ENCODE data around the gene SPATA31C1.
A peak's percentile ranks its signal among the peaks of the same experiment; 100 is the strongest.
"Not testable (repeated sequence)": the region's sequence is repeated elsewhere in the genome, so short reads cannot be mapped to it uniquely, and the experiment has no call there.

SPATA31C1 gene

DNA sequence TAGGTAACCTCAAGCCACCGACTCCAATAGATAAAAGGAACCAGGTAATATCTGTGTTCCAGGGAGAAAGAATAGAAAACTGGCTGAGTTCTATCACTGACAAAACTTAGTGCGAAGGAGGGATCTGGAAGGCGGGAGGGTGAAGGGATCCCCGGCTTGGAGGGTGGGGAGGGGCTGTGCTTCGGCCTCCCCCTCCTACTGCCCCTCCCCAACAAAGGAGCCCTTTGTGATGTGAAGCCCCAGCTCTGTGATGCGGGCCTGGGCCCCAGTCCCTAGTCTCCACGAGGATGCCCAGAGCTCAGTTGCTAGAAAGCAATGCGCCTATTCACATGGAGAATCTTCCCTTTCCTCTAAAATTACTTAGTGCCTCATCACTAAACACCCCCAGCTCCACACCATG is at the start of gene SPATA31C1:
SPATA31C1 (plus strand) TSS at position 301 of the 400 bp plus-strand sequence.
- H3K4me1 Mint-ChIP-seq (ENCODE audit: low read depth); H3K27ac Mint-ChIP-seq; H3K36me3 Mint-ChIP-seq (ENCODE audit: low read depth); H3K9me3 Mint-ChIP-seq; H3K4me3 Mint-ChIP-seq; H3K27me3 Mint-ChIP-seq: not testable (repeated sequence)

DNA sequence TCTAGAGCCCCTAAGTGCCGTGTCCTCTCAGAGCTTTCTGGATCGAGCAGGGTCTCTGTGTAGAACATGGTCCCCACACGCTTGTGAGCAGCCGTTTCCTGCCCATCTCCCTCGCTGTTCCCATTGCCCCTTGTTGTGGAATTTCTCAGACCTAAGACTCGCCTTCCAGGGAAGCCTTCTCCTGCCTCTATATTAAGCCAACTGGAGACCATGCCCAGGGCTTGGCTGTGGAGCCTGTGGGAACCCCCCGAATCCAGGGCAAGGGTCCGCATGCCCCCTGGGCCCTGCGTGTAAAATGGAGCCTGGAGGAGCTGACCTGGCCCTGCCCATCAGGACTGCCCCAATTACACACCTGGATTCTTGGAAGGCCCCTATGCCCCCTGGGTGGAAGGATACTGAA is 49.6 kb upstream of the SPATA31C1 start:
- Mint-ChIP-seq H3K4me1 (ENCODE audit: low read depth) (no peaks in the 10 kb centered on the region), H3K27me3 (peaks cover 3% of the 10 kb centered on the region), H3K4me3 (no peak overlapping the region), H3K36me3 (ENCODE audit: low read depth) (no peaks in the 10 kb centered on the region), H3K9me3 (peaks cover 4% of the 10 kb centered on the region), H3K27ac (no peak overlapping the region)

DNA sequence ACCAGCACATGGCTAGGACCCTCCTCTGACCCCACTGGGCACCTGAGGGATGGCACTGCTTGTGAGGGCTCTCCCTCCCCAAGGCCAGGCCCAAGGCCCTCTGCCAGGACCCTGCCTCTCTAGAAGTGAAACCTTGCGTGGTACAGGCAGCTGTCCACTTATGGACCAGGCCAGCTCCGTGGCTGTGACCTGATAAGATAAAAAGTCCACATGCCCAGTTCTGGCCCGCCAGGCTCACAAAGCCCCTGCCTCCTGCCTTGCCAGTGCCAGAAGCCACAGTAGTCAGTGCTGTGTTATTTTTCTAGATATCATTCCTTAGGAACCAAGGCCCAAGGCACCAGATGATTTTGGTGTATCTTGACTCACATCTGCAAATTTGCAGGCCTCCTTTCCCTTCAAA is 49.1 kb upstream of the SPATA31C1 start:
- Mint-ChIP-seq H3K9me3 (peaks cover 4% of the 10 kb centered on the region), H3K27ac (no peak overlapping the region), H3K4me1 (ENCODE audit: low read depth) (no peaks in the 10 kb centered on the region), H3K36me3 (ENCODE audit: low read depth) (no peaks in the 10 kb centered on the region), H3K27me3 (peaks cover 3% of the 10 kb centered on the region), H3K4me3 (no peak overlapping the region)

DNA sequence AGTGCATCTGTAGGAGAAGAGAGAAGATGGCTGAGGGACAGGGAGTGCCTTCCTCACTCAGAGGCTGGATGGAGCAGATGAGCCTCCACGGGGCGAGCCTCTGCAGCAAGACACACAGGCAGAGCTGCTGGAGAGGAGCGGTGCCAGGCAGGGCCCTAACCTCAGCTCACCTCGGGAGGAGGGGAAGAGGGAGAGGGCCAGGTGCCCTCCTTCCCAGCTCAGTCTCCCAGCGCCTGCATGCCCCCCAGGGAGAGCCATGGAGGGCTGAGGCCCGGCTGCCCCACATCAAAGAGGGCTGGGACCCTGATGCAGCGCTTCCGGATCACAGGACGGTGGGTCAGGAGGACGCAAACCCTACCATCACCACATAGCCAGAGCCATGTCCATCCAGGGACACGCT is 48.7 kb upstream of the SPATA31C1 start:
- H3K27me3 Mint-ChIP-seq: peaks cover 3% of the 10 kb centered on the region
- peaks cover 4% of the 10 kb centered on the region for H3K9me3 Mint-ChIP-seq
- no peak overlapping the region for H3K4me3 Mint-ChIP-seq
- no peaks in the 10 kb centered on the region for H3K36me3 Mint-ChIP-seq (ENCODE audit: low read depth)
- H3K27ac Mint-ChIP-seq: no peak overlapping the region
- H3K4me1 Mint-ChIP-seq (ENCODE audit: low read depth): no peaks in the 10 kb centered on the region

DNA sequence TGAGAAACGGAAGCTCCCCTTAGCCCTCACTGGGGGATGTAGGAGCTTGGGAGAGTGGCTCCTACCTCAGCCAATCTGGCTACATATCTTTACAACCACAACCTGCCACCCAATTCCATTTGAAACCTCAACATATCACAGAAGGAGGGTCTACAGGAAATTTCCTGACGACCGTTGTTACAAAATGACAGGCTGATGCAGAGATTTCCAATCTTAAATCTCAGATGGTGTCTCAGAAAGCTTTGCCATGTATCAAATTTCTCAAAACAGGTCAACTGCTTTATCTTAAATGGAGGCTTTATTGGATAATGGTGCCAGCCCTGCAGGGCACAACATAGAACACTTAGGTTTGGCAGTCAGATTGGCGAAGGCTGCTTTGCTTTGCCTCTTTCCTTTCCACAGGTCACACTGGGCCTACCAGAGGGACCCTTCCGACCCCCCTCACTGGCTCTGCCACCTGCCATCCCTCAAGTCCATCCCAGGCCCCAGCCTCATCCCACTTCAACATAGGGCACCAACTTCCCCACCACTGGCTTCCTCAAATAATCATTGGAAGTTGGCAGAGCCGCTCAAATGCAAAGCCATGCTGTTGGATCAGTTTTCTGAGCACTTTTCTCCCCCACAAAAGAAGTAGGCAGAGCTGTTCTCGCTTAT is 46.2 kb upstream of the SPATA31C1 start:
- peaks cover 4% of the 10 kb centered on the region for H3K9me3 Mint-ChIP-seq
- no peak overlapping the region for H3K4me3 Mint-ChIP-seq
- no peaks in the 10 kb centered on the region for H3K4me1 Mint-ChIP-seq (ENCODE audit: low read depth)
- peaks cover 1% of the 10 kb centered on the region for H3K27me3 Mint-ChIP-seq
- no peaks in the 10 kb centered on the region for H3K36me3 Mint-ChIP-seq (ENCODE audit: low read depth)
- no peak overlapping the region for H3K27ac Mint-ChIP-seq

- Mint-ChIP-seq H3K9me3 (peaks cover 4% of the 10 kb centered on the region), H3K4me1 (ENCODE audit: low read depth) (no peaks in the 10 kb centered on the region), H3K27ac (no peak overlapping the region), H3K36me3 (ENCODE audit: low read depth) (no peaks in the 10 kb centered on the region), H3K27me3 (peaks cover 5% of the 10 kb centered on the region), H3K4me3 (no peak overlapping the region)
These were observed 45.6 kb upstream of the SPATA31C1 start for GRCh38 chr9:87872079-87872624.

DNA sequence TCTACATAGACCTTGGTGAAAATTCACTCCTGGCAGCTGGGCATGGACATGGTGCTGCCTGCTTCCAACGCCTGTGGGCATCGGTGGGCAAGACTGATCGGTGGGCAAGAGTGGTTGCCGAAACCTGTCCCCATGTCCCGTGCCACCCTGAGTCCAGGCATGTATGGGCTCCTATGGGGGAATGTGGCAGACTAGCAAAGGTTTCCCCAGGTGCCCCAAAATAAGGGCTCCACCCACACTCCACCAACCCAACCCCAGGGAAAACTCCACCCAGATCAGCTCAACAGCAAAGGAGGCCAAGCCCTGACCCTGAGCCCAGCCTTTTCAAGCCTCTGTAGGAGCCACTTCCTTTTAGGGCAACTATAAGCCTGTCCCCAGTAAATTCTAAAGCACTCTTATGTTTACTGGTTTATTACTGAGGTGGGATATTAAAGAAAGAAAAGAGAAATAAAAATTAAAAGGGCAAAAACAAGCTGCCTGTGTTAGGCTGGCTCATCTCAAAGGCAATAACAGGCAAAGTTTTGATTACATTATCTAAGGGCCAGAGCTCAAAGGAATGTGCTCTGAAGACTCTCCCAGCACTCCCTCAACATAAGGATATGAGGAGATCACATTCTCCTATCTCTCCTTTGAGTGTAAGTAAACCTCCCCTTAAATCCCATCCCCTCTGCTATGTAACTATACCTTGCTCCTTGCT is 44.0 kb upstream of the SPATA31C1 start:
- H3K36me3 Mint-ChIP-seq (ENCODE audit: low read depth): no peaks in the 10 kb centered on the region
- H3K9me3 Mint-ChIP-seq: peaks cover 4% of the 10 kb centered on the region
- H3K4me1 Mint-ChIP-seq (ENCODE audit: low read depth): no peaks in the 10 kb centered on the region
- peaks cover 5% of the 10 kb centered on the region for H3K27me3 Mint-ChIP-seq
- no peak overlapping the region for H3K4me3 Mint-ChIP-seq
- H3K27ac Mint-ChIP-seq: no peak overlapping the region

- H3K36me3 Mint-ChIP-seq (ENCODE audit: low read depth): no peaks in the 10 kb centered on the region
- H3K27me3 Mint-ChIP-seq: peaks cover 5% of the 10 kb centered on the region
- H3K9me3 Mint-ChIP-seq: peaks cover 4% of the 10 kb centered on the region
- no peak overlapping the region for H3K4me3 Mint-ChIP-seq
- H3K4me1 Mint-ChIP-seq (ENCODE audit: low read depth): no peaks in the 10 kb centered on the region
- no peak overlapping the region for H3K27ac Mint-ChIP-seq
These were observed 43.5 kb upstream of the SPATA31C1 start for GRCh38 chr9:87874304-87874623.

GRCh38 chr9:87875060-87875459 is 42.7 kb upstream of the SPATA31C1 start:
- no peaks in the 10 kb centered on the region for H3K36me3 Mint-ChIP-seq (ENCODE audit: low read depth)
- H3K9me3 Mint-ChIP-seq: no peaks in the 10 kb centered on the region
- H3K4me3 Mint-ChIP-seq: no peak overlapping the region
- peaks cover 5% of the 10 kb centered on the region for H3K27me3 Mint-ChIP-seq
- no peak overlapping the region for H3K27ac Mint-ChIP-seq
- H3K4me1 Mint-ChIP-seq (ENCODE audit: low read depth): no peaks in the 10 kb centered on the region

GRCh38 chr9:87875831-87876545 is 41.8 kb upstream of the SPATA31C1 start:
- Mint-ChIP-seq H3K36me3 (ENCODE audit: low read depth) (no peaks in the 10 kb centered on the region), H3K4me3 (no peak overlapping the region), H3K4me1 (ENCODE audit: low read depth) (no peaks in the 10 kb centered on the region), H3K9me3 (no peaks in the 10 kb centered on the region), H3K27me3 (peaks cover 5% of the 10 kb centered on the region), H3K27ac (no peak overlapping the region)

DNA sequence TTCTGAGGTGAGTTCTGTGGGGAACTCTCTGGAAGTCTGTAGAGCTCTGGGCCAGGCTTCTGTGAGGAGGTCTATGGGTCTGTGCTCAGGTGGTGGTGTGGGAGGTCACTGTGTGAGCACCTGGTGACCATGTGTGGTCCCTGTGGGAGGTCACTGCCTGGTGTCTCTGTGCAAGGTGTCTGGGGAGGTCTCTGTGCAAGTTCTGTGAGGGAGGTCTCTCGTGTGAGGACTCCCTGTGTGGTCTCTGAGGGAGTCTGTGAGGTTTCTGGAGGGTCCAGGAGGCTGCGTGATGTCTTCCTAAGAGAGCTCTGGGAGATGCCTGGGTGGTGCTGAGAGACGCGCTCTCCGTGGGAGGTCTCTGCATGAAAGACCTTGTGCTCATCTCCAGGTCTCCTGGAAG is 41.1 kb upstream of the SPATA31C1 start:
- peaks cover 5% of the 10 kb centered on the region for H3K27me3 Mint-ChIP-seq
- no peaks in the 10 kb centered on the region for H3K36me3 Mint-ChIP-seq (ENCODE audit: low read depth)

DNA sequence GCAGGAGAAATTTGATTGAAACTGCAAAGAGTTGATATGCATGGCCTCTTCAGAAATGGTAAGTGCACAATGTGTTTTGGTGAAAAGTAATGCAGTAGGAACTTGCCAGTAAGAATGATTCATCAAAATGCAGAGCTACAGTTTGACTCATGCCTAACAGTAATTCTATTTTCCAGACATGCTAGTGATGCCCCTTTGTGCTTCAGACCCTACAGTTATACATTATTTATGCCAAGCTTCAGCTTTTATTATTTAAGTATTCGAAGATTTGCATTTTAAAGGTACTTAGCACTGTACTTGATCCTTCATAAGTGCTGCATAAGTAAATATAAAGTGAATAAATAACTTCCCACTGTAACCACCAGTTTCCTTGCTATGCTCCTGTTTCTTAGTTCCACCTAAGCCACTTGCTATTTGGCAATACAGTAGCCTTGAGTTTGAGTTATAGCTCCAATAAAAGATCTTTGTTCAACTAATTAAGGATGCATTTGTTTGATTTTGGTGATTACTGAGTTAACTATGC is 38.7 kb upstream of the SPATA31C1 start:
- H3K27ac Mint-ChIP-seq: no peak overlapping the region
- H3K9me3 Mint-ChIP-seq: no peaks in the 10 kb centered on the region
- no peaks in the 10 kb centered on the region for H3K36me3 Mint-ChIP-seq (ENCODE audit: low read depth)
- no peak overlapping the region for H3K4me3 Mint-ChIP-seq
- peaks cover 5% of the 10 kb centered on the region for H3K27me3 Mint-ChIP-seq
- H3K4me1 Mint-ChIP-seq (ENCODE audit: low read depth): no peaks in the 10 kb centered on the region

More for the DNA sequence above, 41.1 kb upstream of the SPATA31C1 start:
- no peak overlapping the region for H3K27ac Mint-ChIP-seq
- H3K9me3 Mint-ChIP-seq: no peaks in the 10 kb centered on the region
- H3K4me3 Mint-ChIP-seq: no peak overlapping the region
- H3K4me1 Mint-ChIP-seq (ENCODE audit: low read depth): no peaks in the 10 kb centered on the region

DNA sequence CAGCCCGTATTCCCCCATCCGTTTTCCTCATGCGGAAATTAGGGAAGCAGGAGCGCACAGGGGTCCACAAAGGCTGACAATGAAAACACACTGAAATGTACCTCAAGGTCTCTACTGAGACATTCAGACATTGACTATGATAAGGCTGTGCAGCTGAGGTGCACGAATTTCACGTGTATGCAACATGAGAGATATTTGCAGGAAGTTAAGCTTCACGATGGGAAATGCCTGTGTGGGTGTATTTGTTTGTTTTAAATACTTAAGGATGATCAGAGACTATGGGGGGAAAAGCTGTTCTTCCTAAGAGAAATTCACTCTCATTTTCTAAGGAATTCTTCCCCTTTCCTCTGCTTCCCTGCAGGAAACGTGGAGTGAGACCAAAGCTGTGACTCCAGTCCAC is 37.6 kb upstream of the SPATA31C1 start:
- no peak overlapping the region for H3K4me3 Mint-ChIP-seq
- H3K4me1 Mint-ChIP-seq (ENCODE audit: low read depth): no peaks in the 10 kb centered on the region
- peaks cover 5% of the 10 kb centered on the region for H3K27me3 Mint-ChIP-seq
- no peak overlapping the region for H3K27ac Mint-ChIP-seq
- H3K9me3 Mint-ChIP-seq: no peaks in the 10 kb centered on the region
- H3K36me3 Mint-ChIP-seq (ENCODE audit: low read depth): no peaks in the 10 kb centered on the region

DNA sequence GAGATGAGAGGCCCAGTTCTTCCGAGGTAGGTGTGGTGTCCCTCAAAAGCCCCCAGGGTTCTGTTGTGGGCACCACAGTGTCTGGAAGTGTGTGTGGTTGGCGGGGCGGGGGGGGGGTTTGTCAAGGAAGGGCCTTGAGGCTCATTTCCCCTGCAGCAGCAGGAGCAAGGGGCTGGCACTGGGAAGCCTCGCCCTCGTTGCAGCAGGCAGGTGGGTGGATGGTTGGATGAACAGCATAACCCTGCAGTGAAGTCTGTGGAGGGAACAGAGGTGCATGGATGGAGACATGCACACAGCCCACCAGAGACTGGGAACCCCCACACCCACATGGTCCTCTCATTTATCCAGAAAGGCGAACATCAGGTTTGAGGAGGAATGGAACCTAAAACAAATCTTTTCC is 37.1 kb upstream of the SPATA31C1 start:
- Mint-ChIP-seq H3K27me3 (peaks cover 5% of the 10 kb centered on the region), H3K4me3 (no peak overlapping the region), H3K9me3 (no peaks in the 10 kb centered on the region), H3K27ac (no peak overlapping the region), H3K36me3 (ENCODE audit: low read depth) (no peaks in the 10 kb centered on the region), H3K4me1 (ENCODE audit: low read depth) (no peaks in the 10 kb centered on the region)

GRCh38 chr9:87882627-87883026 is 35.1 kb upstream of the SPATA31C1 start, which contains the start of gene SPATA31E1:
Gene SPATA31E1 (plus strand): TSS chr9:87882877. CDS start chr9:87882892, 15 bp downstream.
- no peaks in the 10 kb centered on the region for H3K9me3 Mint-ChIP-seq
- H3K36me3 Mint-ChIP-seq (ENCODE audit: low read depth): no peaks in the 10 kb centered on the region
- no peaks in the 10 kb centered on the region for H3K4me1 Mint-ChIP-seq (ENCODE audit: low read depth)
- H3K27ac Mint-ChIP-seq: peak within 1 kb of the TSS; percentile 29
- H3K27me3 Mint-ChIP-seq: no peaks in the 10 kb centered on the region
- no peak within 1 kb of the TSS for H3K4me3 Mint-ChIP-seq

All from stimulated activated naive CD8-positive, alpha-beta T cell treated with anti-CD3 and anti-CD28 coated beads, Interleukin-15, Interleukin-2, amounts not matched to agents 100 ng/mL and 50 ng/mL, for 24 hours (primary cell).